ENCODE measurements around the gene TICRR.

- TF ChIP-seq CTCF (IDR thresholded peaks at IDR 0.05 in 4 of 5, conservative IDR thresholded peaks at IDR 0.05 in 1 of 5) (no peak), POLR2A (IDR thresholded peaks at IDR 0.05) (no peak)
These were observed 39.9 kb downstream of the TICRR start for GRCh38 chr15:89615135-89615534.
